A549 treated with Mapracorat at 1 μM for 4 hours (cell line): ENCODE measurements around the gene ORMDL2. TPM values are rescaled to one million over a fixed set of nuclear protein-coding genes. Genes with fewer than 3 reads are reported as not detected.

Experiments
- total RNA-seq: library from RNA; stranded (reverse); fragments of 200-300 nt; extraction: Qiagen RNA extraction; gene quantifications from 5 replicates; pipeline ENCODE4 v1.2.3, GENCODE V29; 2022

ORMDL2 gene, protein sequence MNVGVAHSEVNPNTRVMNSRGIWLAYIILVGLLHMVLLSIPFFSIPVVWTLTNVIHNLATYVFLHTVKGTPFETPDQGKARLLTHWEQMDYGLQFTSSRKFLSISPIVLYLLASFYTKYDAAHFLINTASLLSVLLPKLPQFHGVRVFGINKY
- 87.9 to 110 TPM (median 98.6 TPM) in 5 replicates for total RNA-seq

GRCh38 chr12:55817345-55818139 is at the start of gene ORMDL2, which contains the start of gene SARNP:
TSS of gene ORMDL2 (plus strand) at chr12:55818041. CDS start at chr12:55819000, 959 bp downstream.
TSS of gene SARNP (minus strand) at chr12:55817724. CDS start at chr12:55817701, 23 bp downstream.

GRCh38 chr12:55842681-55843429 is 25.0 kb downstream of the ORMDL2 start, which contains the start of gene MMP19:
TSS of gene MMP19 (minus strand) at chr12:55842936. CDS start at chr12:55842830, 106 bp downstream.

Other genes with a start within 250 kb of the ORMDL2 start
- not detected in 5 replicates for gene OR2AP1, start 245.6 kb upstream of the ORMDL2 start, total RNA-seq
- gene OR10P1, start 181.1 kb upstream of the ORMDL2 start, total RNA-seq: not detected in 5 replicates
- gene ITGA7, start 110.1 kb upstream of the ORMDL2 start, total RNA-seq: 0.77 to 1.8 TPM (median 1.0 TPM) in 5 replicates
- gene BLOC1S1, start 102.0 kb upstream of the ORMDL2 start, total RNA-seq: 129 to 155 TPM (median 147 TPM) in 5 replicates
- gene RDH5, start 97.6 kb upstream of the ORMDL2 start, total RNA-seq: 2.1 to 2.8 TPM (median 2.3 TPM) in 5 replicates
- 661 to 730 TPM (median 714 TPM) in 5 replicates for gene CD63, start 89.0 kb upstream of the ORMDL2 start, total RNA-seq
- gene GDF11, start 74.9 kb upstream of the ORMDL2 start, total RNA-seq: 2.6 to 4.1 TPM (median 3.8 TPM) in 5 replicates
- 91.7 to 148 TPM (median 94.8 TPM) in 5 replicates for gene SARNP, start 317 bp upstream of the ORMDL2 start, total RNA-seq
- gene DNAJC14, start 11.5 kb downstream of the ORMDL2 start, total RNA-seq: 18.8 to 23.7 TPM (median 23.1 TPM) in 5 replicates
- 0.27 to 0.79 TPM (median 0.42 TPM) in 5 replicates for gene MMP19, start 24.9 kb downstream of the ORMDL2 start, total RNA-seq
- gene PYM1, start 109.9 kb downstream of the ORMDL2 start, total RNA-seq: 38.9 to 43.6 TPM (median 42.0 TPM) in 5 replicates
- gene DGKA, start 113.1 kb downstream of the ORMDL2 start, total RNA-seq: 15.1 to 23.2 TPM (median 21.5 TPM) in 5 replicates
- gene PMEL, start 148.0 kb downstream of the ORMDL2 start, total RNA-seq: 1.1 to 1.5 TPM (median 1.1 TPM) in 5 replicates
- 46.7 to 61.3 TPM (median 54.7 TPM) in 5 replicates for gene CDK2, start 148.8 kb downstream of the ORMDL2 start, total RNA-seq
- gene RAB5B, start 156.0 kb downstream of the ORMDL2 start, total RNA-seq: 26.2 to 32.9 TPM (median 31.6 TPM) in 5 replicates
- gene SUOX, start 179.2 kb downstream of the ORMDL2 start, total RNA-seq: 7.4 to 10.1 TPM (median 9.1 TPM) in 5 replicates
- gene IKZF4, start 203.0 kb downstream of the ORMDL2 start, total RNA-seq: 2.0 to 3.0 TPM (median 2.8 TPM) in 5 replicates
- 669 to 784 TPM (median 751 TPM) in 5 replicates for gene RPS26, start 223.9 kb downstream of the ORMDL2 start, total RNA-seq